Fibroblast of skin of right quadriceps (primary cell): ENCODE measurements around the gene S1PR1.
A peak's percentile ranks its signal among the peaks of the same experiment; 100 is the strongest.

Source experiments
- DNase-seq: peaks from one replicate; pipeline ENCODE4 v3.0.0-alpha.2; 2013

The S1PR1 gene

DNA sequence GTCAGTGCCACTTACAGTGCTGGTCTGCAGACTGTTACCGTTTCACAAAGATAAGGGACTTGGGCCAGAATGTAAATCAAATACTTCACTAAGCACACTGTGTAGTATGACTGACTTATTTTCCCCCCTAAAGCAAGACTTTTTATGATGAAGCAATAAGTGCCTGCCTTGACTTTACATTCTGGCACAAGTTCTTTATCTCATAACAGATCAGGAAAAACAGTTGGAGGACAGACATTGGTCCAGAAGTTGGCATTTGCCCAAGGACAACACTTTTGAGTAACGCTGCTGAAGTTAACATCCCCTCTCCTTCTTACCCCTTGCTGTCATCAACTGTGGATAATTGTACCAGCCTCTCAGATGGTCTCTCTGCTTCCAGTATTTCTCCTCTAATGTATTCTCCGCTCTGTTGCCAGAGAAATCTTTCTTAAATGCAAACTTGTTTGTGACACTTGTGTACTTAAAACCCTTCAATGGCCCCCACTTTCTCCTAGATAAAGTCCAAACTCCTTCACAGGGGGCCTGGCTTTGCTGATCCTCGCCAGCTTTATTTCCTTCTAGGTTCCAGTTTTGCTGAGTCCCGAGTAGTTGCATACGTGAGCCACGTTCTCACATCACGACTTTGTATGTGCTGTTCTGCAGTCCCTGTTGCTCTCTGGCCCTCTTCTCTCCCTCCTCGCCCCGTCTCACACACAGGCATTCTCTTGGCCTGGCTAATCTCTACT is 45.7 kb downstream of the S1PR1 start:
- peak; percentile 63 for DNase-seq

DNA sequence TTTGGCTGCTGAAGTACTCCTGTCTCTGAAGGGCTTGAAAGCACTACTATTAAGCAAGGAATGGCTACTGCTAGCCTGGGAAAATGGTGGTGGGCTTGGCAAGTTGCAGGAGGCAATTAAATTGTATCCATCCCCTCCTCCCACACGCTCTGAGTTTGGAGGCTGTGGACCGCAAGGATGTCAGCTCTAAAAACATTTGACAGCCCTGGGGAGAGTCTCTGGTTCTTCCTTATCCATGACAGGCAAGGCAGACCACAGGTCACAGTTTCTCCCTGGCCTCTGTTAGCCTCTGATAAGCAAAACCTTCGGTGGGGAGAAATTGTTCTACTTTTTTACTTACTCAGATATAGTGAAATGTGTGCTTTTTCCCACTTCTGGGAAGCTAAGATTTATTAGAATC is 46.6 kb downstream of the S1PR1 start:
- no peak for DNase-seq

DNA sequence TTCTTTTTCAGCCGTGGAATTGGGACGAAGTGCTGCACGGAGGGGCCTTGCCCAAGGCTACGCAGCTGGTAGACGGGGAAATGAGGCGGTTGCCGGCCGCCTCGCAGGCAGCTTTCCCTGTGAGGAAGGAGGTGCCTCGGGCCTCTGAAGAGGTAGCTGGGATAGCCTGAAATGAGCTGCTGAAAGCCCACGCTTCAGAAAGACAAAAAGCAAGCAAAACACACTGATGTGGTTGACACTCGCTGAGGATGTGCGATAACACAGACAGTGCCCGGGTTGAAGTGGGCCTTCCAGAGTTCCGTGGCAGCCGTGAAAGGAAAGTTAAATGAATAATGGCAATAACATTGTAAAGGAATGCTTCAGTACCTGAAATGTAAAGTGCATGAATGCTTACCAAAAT is 47.2 kb downstream of the S1PR1 start:
- DNase-seq, result no peak

DNA sequence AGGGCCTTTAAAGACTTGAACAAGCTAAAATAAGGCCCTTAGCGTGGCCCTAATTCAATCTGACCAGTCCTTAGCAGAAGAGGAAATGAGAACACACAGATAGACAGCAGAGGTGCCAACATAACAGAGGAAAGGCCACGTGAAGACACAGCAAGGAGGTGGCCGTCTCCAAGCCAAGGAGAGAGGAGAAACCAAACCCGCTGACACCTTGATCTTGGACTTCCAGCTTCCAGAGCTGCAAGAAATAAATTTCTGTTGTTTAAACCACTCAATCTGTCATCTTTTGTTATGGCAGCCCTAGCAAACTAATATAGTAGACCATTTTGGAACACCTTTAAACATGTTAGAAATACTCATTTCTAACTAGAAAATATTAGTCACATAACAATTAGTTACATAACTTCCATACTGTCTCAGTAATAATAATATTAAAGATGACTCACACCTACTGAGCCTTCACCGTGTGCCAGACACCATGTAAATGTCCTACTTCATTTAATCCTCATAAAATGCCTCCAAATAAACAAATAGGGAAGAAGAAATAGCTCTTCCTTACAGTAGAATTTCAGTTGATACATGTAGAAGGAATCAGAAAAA is 47.9 kb downstream of the S1PR1 start:
- no peak for DNase-seq

DNA sequence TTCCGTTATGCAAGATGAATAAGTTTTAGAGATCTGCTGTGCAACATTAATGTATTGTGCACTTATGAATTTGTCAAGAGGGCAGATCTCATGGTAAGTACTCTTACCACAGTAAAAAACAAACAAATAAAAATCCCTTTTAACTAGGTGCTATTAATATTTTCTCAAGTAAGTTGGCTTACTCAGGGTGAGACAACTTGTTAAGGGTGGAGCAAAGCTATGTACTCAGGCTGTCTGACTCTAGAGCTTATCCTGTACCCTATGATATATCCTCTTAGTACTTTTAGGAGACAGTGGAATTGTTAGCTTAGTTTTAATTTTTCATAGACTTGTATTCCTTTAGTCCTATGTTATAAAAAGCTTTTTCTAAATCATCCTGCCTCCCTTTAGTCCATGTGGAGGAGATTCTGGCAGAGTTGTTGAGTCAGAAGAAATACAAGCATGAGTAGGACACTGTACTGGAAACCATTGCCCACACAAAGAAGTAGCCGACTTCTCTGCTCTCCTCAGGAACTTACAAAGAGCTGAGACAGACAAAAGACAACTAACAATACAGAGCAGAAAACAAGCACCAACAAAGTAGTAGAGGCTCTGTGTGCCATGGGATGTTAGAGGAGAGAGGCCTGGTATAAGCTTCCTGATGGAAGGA is 49.2 kb downstream of the S1PR1 start:
- no peak for DNase-seq

DNA sequence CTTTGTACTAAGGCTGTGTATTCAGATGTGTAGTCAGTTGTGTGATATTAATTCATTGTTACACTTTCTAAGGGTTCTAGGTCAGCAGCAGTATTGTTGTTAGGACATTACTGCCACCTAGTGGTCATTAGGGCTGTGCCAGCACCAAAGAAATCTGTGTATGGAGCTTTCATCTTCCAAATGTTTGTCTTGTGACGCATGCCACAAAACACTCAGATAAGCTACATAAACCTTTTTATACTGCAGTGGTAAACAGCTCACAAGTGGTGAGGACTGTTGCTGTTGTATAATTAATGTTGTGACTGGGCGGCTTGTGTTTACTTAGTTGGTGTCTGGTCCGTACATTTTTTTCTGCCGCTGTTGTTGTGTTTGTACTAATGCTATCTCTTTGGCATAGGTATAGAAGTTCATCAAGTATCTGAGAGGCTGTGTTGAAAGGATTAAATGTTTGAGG is 51.7 kb downstream of the S1PR1 start:
- DNase-seq, result peak; percentile 89

DNA sequence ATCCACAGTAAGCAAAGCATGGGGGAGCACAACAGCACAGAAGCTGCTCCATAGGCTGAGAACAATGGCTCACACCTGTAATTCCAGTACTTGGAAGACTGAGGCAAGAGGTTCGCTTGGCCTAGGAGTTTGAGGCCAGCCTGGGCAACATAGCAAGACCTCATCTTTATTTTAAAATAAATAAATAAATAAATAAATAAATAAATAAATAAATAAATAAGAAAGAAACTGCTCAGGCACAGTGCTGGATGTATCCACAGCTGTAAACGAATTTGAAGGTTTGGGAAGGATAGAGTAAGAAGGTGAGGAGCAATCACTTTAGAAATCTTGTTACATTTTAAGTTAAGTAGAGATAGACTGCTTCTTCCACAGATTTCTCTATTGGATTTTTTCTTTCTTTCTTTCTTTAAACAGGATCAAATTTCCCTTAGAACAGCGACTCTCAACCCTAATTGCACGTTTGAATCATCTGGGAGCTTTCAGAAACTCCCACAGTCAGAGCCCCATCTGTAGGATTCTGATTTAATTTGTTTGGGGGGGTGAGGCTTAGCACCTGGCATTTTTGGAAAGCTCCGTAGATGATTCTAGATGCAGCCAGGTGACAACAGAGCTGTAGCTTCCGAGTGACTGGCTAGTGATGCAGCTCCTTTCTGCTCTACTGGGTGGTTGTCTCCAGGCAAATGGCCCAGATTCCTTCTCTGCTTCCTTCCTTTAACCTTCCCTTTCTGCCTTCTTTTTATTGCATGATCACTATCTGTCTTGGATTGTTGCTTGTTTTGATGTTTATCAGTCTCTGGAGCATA is 53.5 kb downstream of the S1PR1 start:
- DNase-seq, result no peak
